Astrocyte (in vitro differentiated cells and primary cell): ENCODE data around the gene TCAIM. TPM values are rescaled to one million over a fixed set of nuclear protein-coding genes. Genes with fewer than 3 reads are reported as not detected.

Experiments
- DNase-seq: peaks from one replicate; pipeline ENCODE4 v3.0.0-alpha.2; 2010; ENCODE audit warnings: low read depth
- FAIRE-seq: peaks from 2 replicates; lab custom pipeline; 2011; peaks lifted over from hg19 to GRCh38; lab: Jason Lieb, UNC
- H2AFZ ChIP-seq: 2 replicates; pipeline ENCODE4 v1.6.0; 2012; ENCODE audit warnings: low read depth, low read length, inconsistent platforms
- H3K27ac ChIP-seq: 2 replicates; pipeline ENCODE4 v1.5.1; 2011; ENCODE audit warnings: low read depth, low read length, inconsistent platforms
- H3K27me3 ChIP-seq: 2 replicates; pipeline ENCODE4 v1.6.0; 2011; ENCODE audit warnings: low read length, inconsistent platforms; ENCODE audit not compliant: insufficient read depth
- H3K36me3 ChIP-seq: 2 replicates; pipeline ENCODE4 v1.5.1; 2011; ENCODE audit warnings: low read length, inconsistent platforms; ENCODE audit not compliant: insufficient read depth
- H3K4me1 ChIP-seq: 2 replicates; pipeline ENCODE4 v1.5.1; 2011; ENCODE audit warnings: low read length, inconsistent platforms; ENCODE audit not compliant: insufficient read depth
- H3K4me2 ChIP-seq: 2 replicates; pipeline ENCODE4 v1.6.0; 2012; ENCODE audit warnings: low read length, inconsistent platforms
- H3K4me3 ChIP-seq: 2 replicates; pipeline ENCODE4 v1.5.1; 2011; ENCODE audit warnings: low read depth, mild to moderate bottlenecking, low read length, inconsistent platforms; ENCODE audit not compliant: insufficient read depth
- H3K79me2 ChIP-seq: 2 replicates; pipeline ENCODE4 v1.6.0; 2012; ENCODE audit warnings: mild to moderate bottlenecking, low read length, inconsistent platforms; ENCODE audit not compliant: insufficient read depth
- H3K9ac ChIP-seq: 2 replicates; pipeline ENCODE4 v1.6.0; 2012; ENCODE audit warnings: mild to moderate bottlenecking, low read length, inconsistent platforms
- H3K9me3 ChIP-seq: 2 replicates; pipeline ENCODE4 v1.5.1; 2012; ENCODE audit warnings: low read depth, mild to moderate bottlenecking, low read length, inconsistent platforms; ENCODE audit not compliant: insufficient read depth
- H4K20me1 ChIP-seq: 2 replicates; pipeline ENCODE4 v1.6.0; 2012; ENCODE audit warnings: low read length, inconsistent platforms; ENCODE audit not compliant: insufficient read depth
- H3K27ac Mint-ChIP-seq: one replicate; pipeline ENCODE4 v1.8.0; 2021; ENCODE audit warnings: mild to moderate bottlenecking, mixed read lengths; ENCODE audit not compliant: unreplicated experiment
- H3K27me3 Mint-ChIP-seq: one replicate; pipeline ENCODE4 v1.8.0; 2021; ENCODE audit warnings: low read depth, mixed read lengths; ENCODE audit not compliant: unreplicated experiment
- H3K36me3 Mint-ChIP-seq: one replicate; pipeline ENCODE4 v1.8.0; 2021; ENCODE audit warnings: low read depth, mixed read lengths; ENCODE audit not compliant: unreplicated experiment
- H3K4me1 Mint-ChIP-seq: one replicate; pipeline ENCODE4 v1.8.0; 2021; ENCODE audit warnings: low read depth, mixed read lengths; ENCODE audit not compliant: unreplicated experiment
- H3K4me3 Mint-ChIP-seq: one replicate; pipeline ENCODE4 v1.8.0; 2021; ENCODE audit warnings: mild to moderate bottlenecking, moderate library complexity, mixed read lengths; ENCODE audit not compliant: unreplicated experiment
- H3K9me3 Mint-ChIP-seq: one replicate; pipeline ENCODE4 v1.8.0; 2021; ENCODE audit warnings: mild to moderate bottlenecking, mixed read lengths; ENCODE audit not compliant: unreplicated experiment
- EZH2 ChIP-seq: IDR thresholded peaks from 2 replicates; pipeline ENCODE4 v1.6.1; 2012; ENCODE audit warnings: mild to moderate bottlenecking, low read length, inconsistent platforms; ENCODE audit not compliant: insufficient read depth
- total RNA-seq: library from RNA; stranded (reverse); gene quantifications from 2 replicates; pipeline ENCODE4 v1.2.1, GENCODE V29; 2021
- TF ChIP-seq, protein P1 (sequence below): IDR thresholded peaks from 2 replicates; pipeline ENCODE4 v1.5.1; 2011; ENCODE audit warnings: low read depth, mild to moderate bottlenecking, inconsistent platforms, low read length, moderate library complexity; ENCODE audit not compliant: insufficient read depth

The TCAIM gene
- total RNA-seq, 1 donor from 2014 or later = 25.5 TPM

DNA sequence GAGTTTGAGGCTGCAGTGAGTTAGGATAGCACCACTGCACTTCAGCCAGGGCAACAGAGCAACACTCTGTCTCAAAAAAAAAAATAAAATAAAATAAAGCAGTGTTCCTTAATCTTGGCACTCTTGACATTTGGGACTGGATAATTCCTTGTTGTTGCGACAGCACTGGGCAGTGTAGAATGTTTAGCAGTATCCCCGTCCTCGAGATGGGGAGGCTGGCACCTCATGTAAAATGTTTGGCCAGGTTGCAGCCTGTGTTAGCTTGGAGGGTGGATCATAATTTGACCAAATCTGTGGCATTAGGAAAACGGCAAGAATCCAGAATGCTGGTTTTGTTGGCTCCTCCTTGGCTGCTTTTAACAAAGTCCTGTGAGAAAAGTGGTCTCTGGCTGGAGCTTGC lies 91.9 kb downstream of the TCAIM start:
- Histone ChIP-seq H2AFZ (no peak overlapping the region), H3K4me2 (no peak overlapping the region), H3K4me1 (no peaks in the 10 kb centered on the region), H3K27me3 (no peaks in the 10 kb centered on the region), H3K4me3 (no peak overlapping the region), H4K20me1 (no peaks in the 10 kb centered on the region), H3K79me2 (no peaks in the 10 kb centered on the region), H3K36me3 (no peaks in the 10 kb centered on the region), H3K9ac (no peak overlapping the region), H3K9me3 (no peaks in the 10 kb centered on the region), H3K27ac (no peak overlapping the region)
- Mint-ChIP-seq H3K36me3 (no peaks in the 10 kb centered on the region), H3K4me3 (no peak overlapping the region), H3K27me3 (peaks cover 3% of the 10 kb centered on the region), H3K9me3 (no peaks in the 10 kb centered on the region), H3K27ac (no peak overlapping the region), H3K4me1 (no peaks in the 10 kb centered on the region)
- TF ChIP-seq EZH2 = no peak
- TF ChIP-seq, protein P1, sequence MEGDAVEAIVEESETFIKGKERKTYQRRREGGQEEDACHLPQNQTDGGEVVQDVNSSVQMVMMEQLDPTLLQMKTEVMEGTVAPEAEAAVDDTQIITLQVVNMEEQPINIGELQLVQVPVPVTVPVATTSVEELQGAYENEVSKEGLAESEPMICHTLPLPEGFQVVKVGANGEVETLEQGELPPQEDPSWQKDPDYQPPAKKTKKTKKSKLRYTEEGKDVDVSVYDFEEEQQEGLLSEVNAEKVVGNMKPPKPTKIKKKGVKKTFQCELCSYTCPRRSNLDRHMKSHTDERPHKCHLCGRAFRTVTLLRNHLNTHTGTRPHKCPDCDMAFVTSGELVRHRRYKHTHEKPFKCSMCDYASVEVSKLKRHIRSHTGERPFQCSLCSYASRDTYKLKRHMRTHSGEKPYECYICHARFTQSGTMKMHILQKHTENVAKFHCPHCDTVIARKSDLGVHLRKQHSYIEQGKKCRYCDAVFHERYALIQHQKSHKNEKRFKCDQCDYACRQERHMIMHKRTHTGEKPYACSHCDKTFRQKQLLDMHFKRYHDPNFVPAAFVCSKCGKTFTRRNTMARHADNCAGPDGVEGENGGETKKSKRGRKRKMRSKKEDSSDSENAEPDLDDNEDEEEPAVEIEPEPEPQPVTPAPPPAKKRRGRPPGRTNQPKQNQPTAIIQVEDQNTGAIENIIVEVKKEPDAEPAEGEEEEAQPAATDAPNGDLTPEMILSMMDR = no peak
- FAIRE-seq (no peak), DNase-seq (no peak)

GRCh38 chr3:44434834-44435510 lies 96.4 kb downstream of the TCAIM start:
- H3K9me3 Mint-ChIP-seq = no peaks in the 10 kb centered on the region
- H3K9ac ChIP-seq = no peak overlapping the region
- H3K4me3 ChIP-seq = no peak overlapping the region
- H3K4me2 ChIP-seq = no peak overlapping the region
- H3K27me3 ChIP-seq = no peaks in the 10 kb centered on the region
- H3K4me1 Mint-ChIP-seq = peaks cover 9% of the 10 kb centered on the region
- DNase-seq (no peak), FAIRE-seq (no peak)
- H3K4me1 ChIP-seq = peaks cover 2% of the 10 kb centered on the region
- H3K36me3 ChIP-seq = no peaks in the 10 kb centered on the region
- H3K4me3 Mint-ChIP-seq = no peak overlapping the region
- H4K20me1 ChIP-seq = no peaks in the 10 kb centered on the region
- H3K27me3 Mint-ChIP-seq = no peaks in the 10 kb centered on the region
- H3K27ac Mint-ChIP-seq = no peak overlapping the region
- no peaks in the 10 kb centered on the region for H3K9me3 ChIP-seq
- peaks cover 15% of the 10 kb centered on the region for H3K36me3 Mint-ChIP-seq
- H3K79me2 ChIP-seq = no peaks in the 10 kb centered on the region
- no peak overlapping the region for H3K27ac ChIP-seq
- no peak overlapping the region for H2AFZ ChIP-seq
- TF ChIP-seq, protein P1 = no peak
- TF ChIP-seq EZH2 = no peak

DNA sequence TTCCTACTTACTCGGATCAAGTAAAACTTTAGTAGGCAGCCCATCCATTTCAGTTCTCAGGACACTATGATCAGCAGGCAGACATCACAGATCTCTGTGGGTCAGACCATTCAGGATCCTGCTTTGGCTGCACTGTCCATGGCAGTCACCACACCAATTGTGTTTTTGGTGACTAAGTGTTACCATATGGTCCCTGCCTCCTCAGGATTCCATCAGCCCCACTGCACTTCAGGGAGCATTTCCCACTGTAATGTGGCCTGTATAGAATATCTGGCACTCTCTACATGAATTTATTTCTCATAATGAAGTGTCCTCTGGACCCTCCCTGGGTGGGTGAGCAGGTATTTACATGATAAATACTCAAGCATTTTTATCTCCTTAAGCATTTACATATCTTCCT lies 97.6 kb downstream of the TCAIM start:
- H3K4me1 ChIP-seq = peaks cover 2% of the 10 kb centered on the region
- no peak overlapping the region for H3K9ac ChIP-seq
- no peak overlapping the region for H2AFZ ChIP-seq
- no peaks in the 10 kb centered on the region for H4K20me1 ChIP-seq
- Mint-ChIP-seq H3K9me3 (no peaks in the 10 kb centered on the region), H3K36me3 (peaks cover 15% of the 10 kb centered on the region), H3K27ac (no peak overlapping the region), H3K4me1 (peaks cover 9% of the 10 kb centered on the region), H3K4me3 (no peak overlapping the region), H3K27me3 (no peaks in the 10 kb centered on the region)
- TF ChIP-seq, protein P1 = no peak
- TF ChIP-seq EZH2 = no peak
- H3K27me3 ChIP-seq = no peaks in the 10 kb centered on the region
- H3K79me2 ChIP-seq = no peaks in the 10 kb centered on the region
- no peaks in the 10 kb centered on the region for H3K9me3 ChIP-seq
- FAIRE-seq (no peak), DNase-seq (no peak)
- H3K36me3 ChIP-seq = no peaks in the 10 kb centered on the region
- H3K27ac ChIP-seq = no peak overlapping the region
- H3K4me2 ChIP-seq = no peak overlapping the region
- H3K4me3 ChIP-seq = no peak overlapping the region
